HepG2 (cell line): Measurements from ENCODE around the gene AMIGO2. TPM values are rescaled to one million over a fixed set of nuclear protein-coding genes. Genes with fewer than 3 reads are reported as not detected.

Experiments used
- FOXJ3 ChIP-seq: sonication (generic); formaldehyde crosslinking; IDR thresholded peaks from 2 replicates; pipeline ENCODE4 v1.4.0; 2020; ENCODE audit warnings: missing genetic modification reagents, mild to moderate bottlenecking, borderline replicate concordance
- FOXM1 ChIP-seq: sonication (generic); formaldehyde crosslinking; IDR thresholded peaks from 2 replicates; pipeline ENCODE4 v1.5.0; 2020; ENCODE audit warnings: missing genetic modification reagents
- FOXP4 ChIP-seq: sonication (generic); formaldehyde crosslinking; IDR thresholded peaks from 2 replicates; pipeline ENCODE4 v1.4.0; 2020; ENCODE audit warnings: missing genetic modification reagents
- HNF4A ChIP-seq: sonication (generic); formaldehyde crosslinking; IDR thresholded peaks from 2 replicates; pipeline ENCODE4 v1.4.0; 2020; ENCODE audit warnings: missing genetic modification reagents
- KMT2B ChIP-seq: IDR thresholded peaks from 2 replicates; pipeline ENCODE4 v1.6.1; 2016; ENCODE audit warnings: missing genetic modification reagents, missing compliant biosample characterization
- NFIC ChIP-seq: IDR thresholded peaks from 2 replicates; pipeline ENCODE4 v1.6.1; 2012; ENCODE audit warnings: mild to moderate bottlenecking, low read length, inconsistent platforms
- RXRB ChIP-seq: IDR thresholded peaks from 2 replicates; pipeline ENCODE4 v1.6.1; 2016; ENCODE audit warnings: borderline replicate concordance, missing genetic modification reagents, missing compliant biosample characterization
- SOX6 ChIP-seq, 2 experiments: fragments of 450-650 bp in 1 of 2; sonication (generic) in 1 of 2; formaldehyde crosslinking in 1 of 2; IDR thresholded peaks; 2 replicates each; pipeline versions ENCODE4 v1.4.0 to v1.6.1; 2017 to 2020; ENCODE audit warnings: antibody characterized with exemption in 1 of 2, mild to moderate bottlenecking in 1 of 2, missing genetic modification reagents in 1 of 2
- TBX3 ChIP-seq: fragments of 450-650 bp; IDR thresholded peaks from 2 replicates; pipeline ENCODE4 v1.6.1; 2017; ENCODE audit warnings: antibody characterized with exemption, mild to moderate bottlenecking, inconsistent platforms, borderline replicate concordance
- ZBTB8A ChIP-seq: sonication (generic); formaldehyde crosslinking; IDR thresholded peaks from 2 replicates; pipeline ENCODE4 v1.4.0; 2020; ENCODE audit warnings: mild to moderate bottlenecking, low read depth, missing genetic modification reagents, borderline replicate concordance
- polyA plus RNA-seq, 8 experiments: library from polyadenylated mRNA; depleted of rRNA in 3 of 8; stranded (reverse) in 7 of 8; unstranded in 1 of 8; fragments of >200 nt; fragmentation: Illumina TruSeq in 4 of 8; extraction: Trizol in 4 of 8; gene quantifications; 2 replicates each; pipeline versions ENCODE4 v1.2.1 to v1.2.3, GENCODE V29; 2011 to 2016; ENCODE audit warnings: low read depth in 4 of 8, missing spikeins in 1 of 8, mixed read lengths in 1 of 8; ENCODE audit not compliant: insufficient read depth in 1 of 8
- total RNA-seq, 5 experiments: library from RNA; depleted of rRNA; stranded (reverse); fragments of >200 nt; fragmentation: Illumina TruSeq; extraction: Trizol; gene quantifications; 2 replicates each; pipeline ENCODE4 v1.2.3, GENCODE V29; 2016; ENCODE audit warnings: low read depth in 1 of 5
- TF ChIP-seq, protein P1 (sequence below): sonication (generic); formaldehyde crosslinking; IDR thresholded peaks from 2 replicates; pipeline ENCODE4 v1.4.0; 2020; ENCODE audit warnings: missing genetic modification reagents, borderline replicate concordance
- TF ChIP-seq, protein P2 (sequence below): sonication (generic); formaldehyde crosslinking; IDR thresholded peaks from 2 replicates; pipeline ENCODE4 v1.4.0; 2020; ENCODE audit warnings: missing genetic modification reagents
- TF ChIP-seq, protein P3 (sequence below): sonication (generic); formaldehyde crosslinking; conservative IDR thresholded peaks from 2 replicates; pipeline ENCODE4 v1.8.0; 2022; ENCODE audit warnings: mild to moderate bottlenecking, moderate library complexity, missing genetic modification reagents

Gene AMIGO2
- total and polyA plus RNA-seq, 2 of the 13 experiments (the other 11 are each of a cell fraction or from before 2014, with no cell fraction given): not detected

GRCh38 chr12:47088021-47088944, 8.5 kb upstream of the AMIGO2 start (continued):
- TF ChIP-seq RXRB (0 out of 2 replicates have a peak, but pooled peaks have one; percentile 17), KMT2B (CRISPR knock-in tag) (no peak), NFIC (no peak), FOXJ3 (CRISPR knock-in tag) (0 out of 2 replicates have a peak, but pooled peaks have one; percentile 51), ZBTB8A (no peak), SOX6 (IDR thresholded peaks at IDR 0.05) (no peak), SOX6 (CRISPR knock-in tag; IDR thresholded peaks at IDR 0.05) (peak; percentile 60), TBX3 (peak; percentile 83), FOXM1 (CRISPR knock-in tag) (no peak), HNF4A (CRISPR knock-in tag) (peak; percentile 51), FOXP4 (CRISPR knock-in tag) (peak; percentile 70)
- TF ChIP-seq, protein P1, sequence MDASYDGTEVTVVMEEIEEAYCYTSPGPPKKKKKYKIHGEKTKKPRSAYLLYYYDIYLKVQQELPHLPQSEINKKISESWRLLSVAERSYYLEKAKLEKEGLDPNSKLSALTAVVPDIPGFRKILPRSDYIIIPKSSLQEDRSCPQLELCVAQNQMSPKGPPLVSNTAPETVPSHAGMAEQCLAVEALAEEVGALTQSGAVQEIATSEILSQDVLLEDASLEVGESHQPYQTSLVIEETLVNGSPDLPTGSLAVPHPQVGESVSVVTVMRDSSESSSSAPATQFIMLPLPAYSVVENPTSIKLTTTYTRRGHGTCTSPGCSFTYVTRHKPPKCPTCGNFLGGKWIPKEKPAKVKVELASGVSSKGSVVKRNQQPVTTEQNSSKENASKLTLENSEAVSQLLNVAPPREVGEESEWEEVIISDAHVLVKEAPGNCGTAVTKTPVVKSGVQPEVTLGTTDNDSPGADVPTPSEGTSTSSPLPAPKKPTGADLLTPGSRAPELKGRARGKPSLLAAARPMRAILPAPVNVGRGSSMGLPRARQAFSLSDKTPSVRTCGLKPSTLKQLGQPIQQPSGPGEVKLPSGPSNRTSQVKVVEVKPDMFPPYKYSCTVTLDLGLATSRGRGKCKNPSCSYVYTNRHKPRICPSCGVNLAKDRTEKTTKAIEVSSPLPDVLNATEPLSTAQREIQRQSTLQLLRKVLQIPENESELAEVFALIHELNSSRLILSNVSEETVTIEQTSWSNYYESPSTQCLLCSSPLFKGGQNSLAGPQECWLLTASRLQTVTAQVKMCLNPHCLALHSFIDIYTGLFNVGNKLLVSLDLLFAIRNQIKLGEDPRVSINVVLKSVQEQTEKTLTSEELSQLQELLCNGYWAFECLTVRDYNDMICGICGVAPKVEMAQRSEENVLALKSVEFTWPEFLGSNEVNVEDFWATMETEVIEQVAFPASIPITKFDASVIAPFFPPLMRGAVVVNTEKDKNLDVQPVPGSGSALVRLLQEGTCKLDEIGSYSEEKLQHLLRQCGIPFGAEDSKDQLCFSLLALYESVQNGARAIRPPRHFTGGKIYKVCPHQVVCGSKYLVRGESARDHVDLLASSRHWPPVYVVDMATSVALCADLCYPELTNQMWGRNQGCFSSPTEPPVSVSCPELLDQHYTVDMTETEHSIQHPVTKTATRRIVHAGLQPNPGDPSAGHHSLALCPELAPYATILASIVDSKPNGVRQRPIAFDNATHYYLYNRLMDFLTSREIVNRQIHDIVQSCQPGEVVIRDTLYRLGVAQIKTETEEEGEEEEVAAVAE (CRISPR knock-in tag): no peak
- TF ChIP-seq, protein P2, sequence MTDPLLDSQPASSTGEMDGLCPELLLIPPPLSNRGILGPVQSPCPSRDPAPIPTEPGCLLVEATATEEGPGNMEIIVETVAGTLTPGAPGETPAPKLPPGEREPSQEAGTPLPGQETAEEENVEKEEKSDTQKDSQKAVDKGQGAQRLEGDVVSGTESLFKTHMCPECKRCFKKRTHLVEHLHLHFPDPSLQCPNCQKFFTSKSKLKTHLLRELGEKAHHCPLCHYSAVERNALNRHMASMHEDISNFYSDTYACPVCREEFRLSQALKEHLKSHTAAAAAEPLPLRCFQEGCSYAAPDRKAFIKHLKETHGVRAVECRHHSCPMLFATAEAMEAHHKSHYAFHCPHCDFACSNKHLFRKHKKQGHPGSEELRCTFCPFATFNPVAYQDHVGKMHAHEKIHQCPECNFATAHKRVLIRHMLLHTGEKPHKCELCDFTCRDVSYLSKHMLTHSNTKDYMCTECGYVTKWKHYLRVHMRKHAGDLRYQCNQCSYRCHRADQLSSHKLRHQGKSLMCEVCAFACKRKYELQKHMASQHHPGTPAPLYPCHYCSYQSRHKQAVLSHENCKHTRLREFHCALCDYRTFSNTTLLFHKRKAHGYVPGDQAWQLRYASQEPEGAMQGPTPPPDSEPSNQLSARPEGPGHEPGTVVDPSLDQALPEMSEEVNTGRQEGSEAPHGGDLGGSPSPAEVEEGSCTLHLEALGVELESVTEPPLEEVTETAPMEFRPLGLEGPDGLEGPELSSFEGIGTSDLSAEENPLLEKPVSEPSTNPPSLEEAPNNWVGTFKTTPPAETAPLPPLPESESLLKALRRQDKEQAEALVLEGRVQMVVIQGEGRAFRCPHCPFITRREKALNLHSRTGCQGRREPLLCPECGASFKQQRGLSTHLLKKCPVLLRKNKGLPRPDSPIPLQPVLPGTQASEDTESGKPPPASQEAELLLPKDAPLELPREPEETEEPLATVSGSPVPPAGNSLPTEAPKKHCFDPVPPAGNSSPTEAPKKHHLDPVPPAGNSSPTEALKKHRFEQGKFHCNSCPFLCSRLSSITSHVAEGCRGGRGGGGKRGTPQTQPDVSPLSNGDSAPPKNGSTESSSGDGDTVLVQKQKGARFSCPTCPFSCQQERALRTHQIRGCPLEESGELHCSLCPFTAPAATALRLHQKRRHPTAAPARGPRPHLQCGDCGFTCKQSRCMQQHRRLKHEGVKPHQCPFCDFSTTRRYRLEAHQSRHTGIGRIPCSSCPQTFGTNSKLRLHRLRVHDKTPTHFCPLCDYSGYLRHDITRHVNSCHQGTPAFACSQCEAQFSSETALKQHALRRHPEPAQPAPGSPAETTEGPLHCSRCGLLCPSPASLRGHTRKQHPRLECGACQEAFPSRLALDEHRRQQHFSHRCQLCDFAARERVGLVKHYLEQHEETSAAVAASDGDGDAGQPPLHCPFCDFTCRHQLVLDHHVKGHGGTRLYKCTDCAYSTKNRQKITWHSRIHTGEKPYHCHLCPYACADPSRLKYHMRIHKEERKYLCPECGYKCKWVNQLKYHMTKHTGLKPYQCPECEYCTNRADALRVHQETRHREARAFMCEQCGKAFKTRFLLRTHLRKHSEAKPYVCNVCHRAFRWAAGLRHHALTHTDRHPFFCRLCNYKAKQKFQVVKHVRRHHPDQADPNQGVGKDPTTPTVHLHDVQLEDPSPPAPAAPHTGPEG (CRISPR knock-in tag): no peak
- TF ChIP-seq, protein P3, sequence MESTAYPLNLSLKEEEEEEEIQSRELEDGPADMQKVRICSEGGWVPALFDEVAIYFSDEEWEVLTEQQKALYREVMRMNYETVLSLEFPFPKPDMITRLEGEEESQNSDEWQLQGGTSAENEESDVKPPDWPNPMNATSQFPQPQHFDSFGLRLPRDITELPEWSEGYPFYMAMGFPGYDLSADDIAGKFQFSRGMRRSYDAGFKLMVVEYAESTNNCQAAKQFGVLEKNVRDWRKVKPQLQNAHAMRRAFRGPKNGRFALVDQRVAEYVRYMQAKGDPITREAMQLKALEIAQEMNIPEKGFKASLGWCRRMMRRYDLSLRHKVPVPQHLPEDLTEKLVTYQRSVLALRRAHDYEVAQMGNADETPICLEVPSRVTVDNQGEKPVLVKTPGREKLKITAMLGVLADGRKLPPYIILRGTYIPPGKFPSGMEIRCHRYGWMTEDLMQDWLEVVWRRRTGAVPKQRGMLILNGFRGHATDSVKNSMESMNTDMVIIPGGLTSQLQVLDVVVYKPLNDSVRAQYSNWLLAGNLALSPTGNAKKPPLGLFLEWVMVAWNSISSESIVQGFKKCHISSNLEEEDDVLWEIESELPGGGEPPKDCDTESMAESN (CRISPR knock-in tag): no peak
